MM.1S (cell line): ENCODE results near the gene PTGS2.
"Not testable (repeated sequence)": the region's sequence is repeated elsewhere in the genome, so short reads cannot be mapped to it uniquely, and the experiment has no call there.

ENCODE experiments used
- DNase-seq: peaks from one replicate; pipeline ENCODE4 v3.0.0-alpha.2; 2015
- H2AFZ ChIP-seq: fragments of 300-600 bp; sonication (generic); 2 replicates; pipeline ENCODE4 v1.6.0; 2016; ENCODE audit warnings: antibody characterized with exemption, low read length
- H3F3A ChIP-seq: fragments of 300-600 bp; sonication (generic); 2 replicates; pipeline ENCODE4 v1.6.1; 2016; ENCODE audit warnings: mild to moderate bottlenecking, antibody characterized with exemption, low read length, moderate library complexity, mixed read lengths; ENCODE audit not compliant: insufficient read depth
- H3K27ac ChIP-seq: fragments of 300-600 bp; sonication (generic); 2 replicates; pipeline ENCODE4 v1.5.1; 2016; ENCODE audit warnings: mild to moderate bottlenecking, low read length
- H3K27me3 ChIP-seq: fragments of 300-600 bp; sonication (generic); replicated peaks from 2 replicates; pipeline ENCODE4 v1.6.0; 2016; ENCODE audit warnings: low read length; ENCODE audit not compliant: insufficient read depth
- H3K36me3 ChIP-seq: fragments of 300-600 bp; sonication (generic); replicated peaks from 2 replicates; pipeline ENCODE4 v1.6.1; 2016; ENCODE audit warnings: mild to moderate bottlenecking, low read length, mixed read lengths; ENCODE audit not compliant: insufficient read depth
- H3K4me1 ChIP-seq: fragments of 300-600 bp; sonication (generic); 2 replicates; pipeline ENCODE4 v1.6.1; 2016; ENCODE audit warnings: low read length, mixed read lengths
- H3K4me2 ChIP-seq: fragments of 300-600 bp; sonication (generic); 2 replicates; pipeline ENCODE4 v1.6.0; 2016; ENCODE audit warnings: low read depth, low read length
- H3K4me3 ChIP-seq: fragments of 300-600 bp; sonication (generic); 2 replicates; pipeline ENCODE4 v1.5.1; 2016; ENCODE audit warnings: low read length, mixed read lengths
- H3K79me2 ChIP-seq: fragments of 300-600 bp; sonication (generic); 2 replicates; pipeline ENCODE4 v1.6.1; 2016; ENCODE audit warnings: mixed run types, low read length, mixed read lengths
- H3K9ac ChIP-seq: fragments of 300-600 bp; sonication (generic); 2 replicates; pipeline ENCODE4 v1.6.1; 2016; ENCODE audit warnings: low read length, mixed read lengths
- H3K9me2 ChIP-seq: fragments of 300-600 bp; sonication (generic); replicated peaks from 2 replicates; pipeline ENCODE4 v1.6.1; 2016; ENCODE audit warnings: mild to moderate bottlenecking, low read length, mixed read lengths; ENCODE audit not compliant: insufficient read depth
- H3K9me3 ChIP-seq: fragments of 300-600 bp; sonication (generic); replicated peaks from 2 replicates; pipeline ENCODE4 v1.6.1; 2016; ENCODE audit warnings: mild to moderate bottlenecking, low read length, mixed read lengths; ENCODE audit not compliant: insufficient read depth
- H4K20me1 ChIP-seq: fragments of 300-600 bp; sonication (generic); 2 replicates; pipeline ENCODE4 v1.6.1; 2016; ENCODE audit warnings: mild to moderate bottlenecking, low read length, moderate library complexity, mixed read lengths; ENCODE audit not compliant: insufficient read depth
- EZH2 ChIP-seq: fragments of 300-600 bp; sonication (generic); optimal IDR thresholded peaks from 2 replicates; pipeline ENCODE3; 2017; ENCODE audit warnings: low read depth, mild to moderate bottlenecking, antibody characterized with exemption, low read length, mixed read lengths
- EZH2phosphoT487 ChIP-seq: fragments of 300-600 bp; sonication (generic); IDR thresholded peaks from 2 replicates; pipeline ENCODE4 v1.6.1; 2018; ENCODE audit warnings: antibody characterized with exemption, low read length
- TF ChIP-seq, protein P1 (sequence below): fragments of 300-600 bp; sonication (generic); IDR thresholded peaks from 2 replicates; pipeline ENCODE4 v1.5.1; 2016; ENCODE audit warnings: antibody characterized with exemption, low read length, mixed read lengths

Gene PTGS2

DNA sequence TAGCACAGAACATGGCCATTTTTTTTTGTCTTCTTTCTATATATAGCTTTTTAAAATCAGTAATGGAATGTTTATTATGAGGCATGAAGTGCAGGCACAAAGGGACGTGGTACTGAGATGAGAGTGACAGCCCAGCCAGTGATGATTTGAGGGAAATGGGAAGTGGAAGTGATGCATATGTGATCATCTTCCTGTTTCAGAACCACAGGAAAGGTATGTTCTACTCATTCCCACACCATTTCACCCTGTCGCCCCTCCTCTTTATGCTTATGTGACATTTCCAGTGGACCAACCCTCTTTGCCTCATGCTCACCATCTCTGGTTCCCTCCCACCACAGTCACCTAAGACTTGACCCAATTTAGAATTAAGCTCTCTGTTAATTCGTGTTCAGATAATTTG is 24.3 kb downstream of the PTGS2 start:
- no peaks in the 10 kb centered on the region for H4K20me1 ChIP-seq
- H3K4me3 ChIP-seq: no peak overlapping the region
- H3K9ac ChIP-seq: no peak overlapping the region
- no peaks in the 10 kb centered on the region for H3K9me2 ChIP-seq
- no peaks in the 10 kb centered on the region for H3K27me3 ChIP-seq
- no peaks in the 10 kb centered on the region for H3K79me2 ChIP-seq
- H3K36me3 ChIP-seq: no peaks in the 10 kb centered on the region
- no peaks in the 10 kb centered on the region for H3K4me1 ChIP-seq
- no peak for DNase-seq
- H3K27ac ChIP-seq: no peak overlapping the region
- no peak for TF ChIP-seq EZH2
- TF ChIP-seq EZH2phosphoT487: no peak
- TF ChIP-seq, protein P1, sequence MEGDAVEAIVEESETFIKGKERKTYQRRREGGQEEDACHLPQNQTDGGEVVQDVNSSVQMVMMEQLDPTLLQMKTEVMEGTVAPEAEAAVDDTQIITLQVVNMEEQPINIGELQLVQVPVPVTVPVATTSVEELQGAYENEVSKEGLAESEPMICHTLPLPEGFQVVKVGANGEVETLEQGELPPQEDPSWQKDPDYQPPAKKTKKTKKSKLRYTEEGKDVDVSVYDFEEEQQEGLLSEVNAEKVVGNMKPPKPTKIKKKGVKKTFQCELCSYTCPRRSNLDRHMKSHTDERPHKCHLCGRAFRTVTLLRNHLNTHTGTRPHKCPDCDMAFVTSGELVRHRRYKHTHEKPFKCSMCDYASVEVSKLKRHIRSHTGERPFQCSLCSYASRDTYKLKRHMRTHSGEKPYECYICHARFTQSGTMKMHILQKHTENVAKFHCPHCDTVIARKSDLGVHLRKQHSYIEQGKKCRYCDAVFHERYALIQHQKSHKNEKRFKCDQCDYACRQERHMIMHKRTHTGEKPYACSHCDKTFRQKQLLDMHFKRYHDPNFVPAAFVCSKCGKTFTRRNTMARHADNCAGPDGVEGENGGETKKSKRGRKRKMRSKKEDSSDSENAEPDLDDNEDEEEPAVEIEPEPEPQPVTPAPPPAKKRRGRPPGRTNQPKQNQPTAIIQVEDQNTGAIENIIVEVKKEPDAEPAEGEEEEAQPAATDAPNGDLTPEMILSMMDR: no peak
- H3K4me2 ChIP-seq: no peak overlapping the region
- H2AFZ ChIP-seq: no peak overlapping the region
- no peaks in the 10 kb centered on the region for H3K9me3 ChIP-seq
- no peaks in the 10 kb centered on the region for H3F3A ChIP-seq

- no peaks in the 10 kb centered on the region for H3K27me3 ChIP-seq
- H3K4me2 ChIP-seq: no peak overlapping the region
- TF ChIP-seq EZH2: no peak
- TF ChIP-seq, protein P1: no peak
- no peak for TF ChIP-seq EZH2phosphoT487
- no peaks in the 10 kb centered on the region for H3K9me3 ChIP-seq
- no peak overlapping the region for H2AFZ ChIP-seq
- no peaks in the 10 kb centered on the region for H3K9me2 ChIP-seq
- no peaks in the 10 kb centered on the region for H4K20me1 ChIP-seq
- H3F3A ChIP-seq: no peaks in the 10 kb centered on the region
- no peaks in the 10 kb centered on the region for H3K36me3 ChIP-seq
- H3K27ac ChIP-seq: no peak overlapping the region
- H3K4me1 ChIP-seq: no peaks in the 10 kb centered on the region
- H3K79me2 ChIP-seq: no peaks in the 10 kb centered on the region
- no peak overlapping the region for H3K9ac ChIP-seq
- H3K4me3 ChIP-seq: no peak overlapping the region
- no peak for DNase-seq
Measured at GRCh38 chr1:186654741-186655140, 25.5 kb downstream of the PTGS2 start.

DNA sequence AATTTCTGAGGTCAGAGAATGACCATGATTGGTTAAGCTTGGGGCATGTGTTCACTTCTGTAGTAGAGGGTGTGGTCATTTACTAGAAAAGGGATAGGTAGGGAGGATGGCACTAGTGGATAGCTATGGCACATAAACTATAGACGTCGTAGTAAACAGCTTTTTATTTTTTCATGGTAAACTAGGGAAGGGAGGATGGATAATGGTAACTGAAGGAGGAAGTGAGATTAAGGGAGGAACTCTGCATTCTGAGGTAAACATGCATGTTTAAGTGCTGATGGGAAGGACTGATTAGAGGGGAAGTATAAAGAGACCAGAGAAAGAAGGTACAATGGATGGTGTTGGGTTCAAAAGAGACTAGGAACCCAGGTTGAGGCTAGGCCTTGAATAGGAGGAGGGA is 26.9 kb downstream of the PTGS2 start:
- no peak overlapping the region for H2AFZ ChIP-seq
- H3K36me3 ChIP-seq: no peaks in the 10 kb centered on the region
- no peak overlapping the region for H3K4me3 ChIP-seq
- no peaks in the 10 kb centered on the region for H3F3A ChIP-seq
- no peaks in the 10 kb centered on the region for H3K9me2 ChIP-seq
- no peak overlapping the region for H3K4me2 ChIP-seq
- no peak overlapping the region for H3K9ac ChIP-seq
- H3K79me2 ChIP-seq: no peaks in the 10 kb centered on the region
- no peaks in the 10 kb centered on the region for H3K9me3 ChIP-seq
- H4K20me1 ChIP-seq: no peaks in the 10 kb centered on the region
- H3K4me1 ChIP-seq: no peaks in the 10 kb centered on the region
- no peak overlapping the region for H3K27ac ChIP-seq
- DNase-seq: no peak
- TF ChIP-seq, protein P1: no peak
- TF ChIP-seq EZH2phosphoT487 (no peak), EZH2 (no peak)
- H3K27me3 ChIP-seq: no peaks in the 10 kb centered on the region

DNA sequence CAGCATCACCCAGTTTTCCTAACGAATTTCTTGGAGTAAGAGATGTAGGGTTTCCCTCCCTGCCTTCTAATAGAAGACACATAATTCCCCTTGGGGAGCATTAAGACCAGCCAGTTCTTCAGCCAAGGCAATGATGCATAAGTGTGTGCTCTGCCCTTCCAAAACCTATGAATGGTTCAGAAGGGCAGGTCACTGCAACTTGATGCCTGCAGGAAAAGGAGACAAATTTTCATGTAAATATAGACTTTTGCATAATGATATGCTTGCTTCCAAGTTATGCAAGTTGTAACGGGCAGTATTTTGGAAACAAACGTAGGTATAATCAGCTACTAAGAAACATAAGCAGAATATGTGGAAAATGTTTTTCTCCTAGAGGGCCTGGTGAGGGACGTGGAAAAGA is 31.6 kb downstream of the PTGS2 start:
- Histone ChIP-seq H2AFZ (no peak overlapping the region), H3K27me3 (no peaks in the 10 kb centered on the region), H3K4me3 (no peak overlapping the region), H3K9me2 (no peaks in the 10 kb centered on the region), H4K20me1 (no peaks in the 10 kb centered on the region), H3K36me3 (no peaks in the 10 kb centered on the region), H3F3A (no peaks in the 10 kb centered on the region), H3K27ac (no peak overlapping the region), H3K4me1 (no peaks in the 10 kb centered on the region), H3K9me3 (no peaks in the 10 kb centered on the region), H3K79me2 (no peaks in the 10 kb centered on the region), H3K4me2 (no peak overlapping the region), H3K9ac (no peak overlapping the region)
- DNase-seq: no peak
- TF ChIP-seq EZH2: no peak

GRCh38 chr1:186647985-186648384 is 32.2 kb downstream of the PTGS2 start:
- H3K9ac ChIP-seq, H2AFZ ChIP-seq, H3K4me3 ChIP-seq, H3K9me3 ChIP-seq, H3K9me2 ChIP-seq, DNase-seq, H3K36me3 ChIP-seq, H3K4me1 ChIP-seq, H3K79me2 ChIP-seq, H3F3A ChIP-seq, H3K27me3 ChIP-seq, H3K27ac ChIP-seq, H4K20me1 ChIP-seq, H3K4me2 ChIP-seq: not testable (repeated sequence)
